PC-9 (cell line): ENCODE results near the gene TENM4. TPM values are rescaled to one million over a fixed set of nuclear protein-coding genes. Genes with fewer than 3 reads are reported as not detected.

Experiments used
- BruUV-seq: library from RNA; stranded (reverse); fragments of 400-500 nt; replicated peaks from 2 replicates; lab custom pipeline; 2021; lab: Mats Ljungman, UMichigan
- CTCF ChIA-PET: fragments of 300-600 bp; sonication (Branson Sonifier 250); formaldehyde crosslinking; loops from one replicate; lab custom pipeline; 2022; ENCODE audit warnings: antibody characterized with exemption; lab: Charles Lee
- POLR2A ChIA-PET: fragments of 300-600 bp; sonication (Branson Sonifier 250); formaldehyde crosslinking; loops from one replicate; lab custom pipeline; 2022; ENCODE audit warnings: antibody characterized with exemption; ENCODE audit not compliant: unreplicated experiment; lab: Charles Lee
- DNase-seq, 2 experiments: peaks; one replicate each; pipeline versions ENCODE4 v3.0.0 to v3.0.0-alpha.2; 2015 to 2022; ENCODE audit warnings: mixed read lengths in 1 of 2
- H2AFZ ChIP-seq: fragments of 200-600 bp; sonication (generic); 2 replicates; pipeline ENCODE4 v1.8.1; 2017; ENCODE audit warnings: antibody characterized with exemption
- H3F3A ChIP-seq: fragments of 200-600 bp; sonication (generic); 2 replicates; pipeline ENCODE4 v1.8.1; 2017; ENCODE audit warnings: antibody characterized with exemption, mild to moderate bottlenecking, low read depth; ENCODE audit not compliant: insufficient read depth
- H3K27ac ChIP-seq: fragments of 200-600 bp; sonication (generic); 2 replicates; pipeline ENCODE4 v1.6.1; 2016; ENCODE audit warnings: mixed run types
- H3K27me3 ChIP-seq: fragments of 200-600 bp; sonication (generic); 2 replicates; pipeline ENCODE4 v1.6.1; 2016; ENCODE audit warnings: low read depth, mixed run types; ENCODE audit not compliant: insufficient read depth
- H3K36me3 ChIP-seq: fragments of 200-600 bp; sonication (generic); 2 replicates; pipeline ENCODE4 v1.6.1; 2016; ENCODE audit warnings: low read depth, mixed run types
- H3K4me1 ChIP-seq: fragments of 200-600 bp; sonication (generic); replicated peaks from 2 replicates; pipeline ENCODE4 v1.6.1; 2016; ENCODE audit warnings: mixed run types; ENCODE audit not compliant: insufficient read depth
- H3K4me2 ChIP-seq: fragments of 200-600 bp; sonication (generic); 2 replicates; pipeline ENCODE4 v1.6.1; 2017; ENCODE audit warnings: mixed run types
- H3K4me3 ChIP-seq: fragments of 200-600 bp; sonication (generic); 2 replicates; pipeline ENCODE4 v1.6.1; 2016; ENCODE audit warnings: mixed run types
- H3K79me2 ChIP-seq: fragments of 200-600 bp; sonication (generic); 2 replicates; pipeline ENCODE4 v1.6.1; 2017; ENCODE audit warnings: low read depth, mixed run types
- H3K9me2 ChIP-seq: fragments of 200-600 bp; sonication (generic); 2 replicates; pipeline ENCODE4 v1.8.1; 2017; ENCODE audit warnings: mild to moderate bottlenecking; ENCODE audit not compliant: insufficient read depth
- H3K9me3 ChIP-seq: fragments of 200-600 bp; sonication (generic); 2 replicates; pipeline ENCODE4 v1.8.1; 2016; ENCODE audit warnings: low read depth; ENCODE audit not compliant: insufficient read depth
- H4K20me1 ChIP-seq: fragments of 200-600 bp; sonication (generic); 2 replicates; pipeline ENCODE4 v1.8.1; 2017; ENCODE audit not compliant: insufficient read depth
- EZH2 ChIP-seq: fragments of 200-600 bp; sonication (generic); IDR thresholded peaks from 2 replicates; pipeline ENCODE4 v1.8.0; 2017; ENCODE audit warnings: antibody characterized with exemption, low read depth
- intact Hi-C: fragments of 100-400 bp; cut with micrococcal nuclease; formaldehyde crosslinking; loops from one replicate; pipeline ENCODE4 v1.10.0; 2022; ENCODE audit not compliant: unreplicated experiment
- total RNA-seq: library from RNA; stranded (reverse); gene quantifications from 2 replicates; pipeline ENCODE4 v1.2.3, GENCODE V29; 2021
- TF ChIP-seq, protein P1 (sequence below): fragments of 200-600 bp; sonication (generic); conservative IDR thresholded peaks from 2 replicates; pipeline ENCODE4 v1.6.1; 2017; ENCODE audit warnings: mixed run types, antibody characterized with exemption, mild to moderate bottlenecking, moderate library complexity

Gene TENM4
- total RNA-seq, 1 experiment from 2014 or later = not detected

DNA sequence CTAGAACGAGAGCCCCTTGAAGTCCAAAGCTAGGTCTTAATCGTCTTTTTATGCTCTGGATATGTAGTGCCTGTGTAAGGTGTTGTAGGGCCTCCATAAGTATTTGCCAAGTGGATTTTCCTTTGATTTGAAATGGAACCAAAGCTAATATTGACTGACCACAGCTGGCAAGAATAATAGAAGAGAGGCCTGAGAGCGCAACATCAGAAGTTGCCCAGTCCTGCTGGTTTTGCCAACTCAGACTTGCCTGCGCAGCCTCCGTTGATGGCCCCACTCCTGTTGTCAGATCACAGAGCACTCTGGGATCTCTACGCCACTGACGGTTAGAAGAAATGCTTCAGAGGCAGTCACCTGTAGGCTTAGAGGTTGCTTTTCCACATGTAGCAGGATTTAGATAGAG, 251.2 kb downstream of the TENM4 start:
- H3K4me1 ChIP-seq = no peaks in the 10 kb centered on the region
- H3K9me3 ChIP-seq = no peaks in the 10 kb centered on the region
- H3K36me3 ChIP-seq = no peaks in the 10 kb centered on the region
- POLR2A ChIA-PET = no interaction called here
- no peak overlapping the region for H3K27ac ChIP-seq
- no peak overlapping the region for H3K4me3 ChIP-seq
- no peak overlapping the region for H2AFZ ChIP-seq
- H3F3A ChIP-seq = no peaks in the 10 kb centered on the region
- no peak for TF ChIP-seq EZH2
- TF ChIP-seq, protein P1, sequence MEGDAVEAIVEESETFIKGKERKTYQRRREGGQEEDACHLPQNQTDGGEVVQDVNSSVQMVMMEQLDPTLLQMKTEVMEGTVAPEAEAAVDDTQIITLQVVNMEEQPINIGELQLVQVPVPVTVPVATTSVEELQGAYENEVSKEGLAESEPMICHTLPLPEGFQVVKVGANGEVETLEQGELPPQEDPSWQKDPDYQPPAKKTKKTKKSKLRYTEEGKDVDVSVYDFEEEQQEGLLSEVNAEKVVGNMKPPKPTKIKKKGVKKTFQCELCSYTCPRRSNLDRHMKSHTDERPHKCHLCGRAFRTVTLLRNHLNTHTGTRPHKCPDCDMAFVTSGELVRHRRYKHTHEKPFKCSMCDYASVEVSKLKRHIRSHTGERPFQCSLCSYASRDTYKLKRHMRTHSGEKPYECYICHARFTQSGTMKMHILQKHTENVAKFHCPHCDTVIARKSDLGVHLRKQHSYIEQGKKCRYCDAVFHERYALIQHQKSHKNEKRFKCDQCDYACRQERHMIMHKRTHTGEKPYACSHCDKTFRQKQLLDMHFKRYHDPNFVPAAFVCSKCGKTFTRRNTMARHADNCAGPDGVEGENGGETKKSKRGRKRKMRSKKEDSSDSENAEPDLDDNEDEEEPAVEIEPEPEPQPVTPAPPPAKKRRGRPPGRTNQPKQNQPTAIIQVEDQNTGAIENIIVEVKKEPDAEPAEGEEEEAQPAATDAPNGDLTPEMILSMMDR = no peak
- H3K4me2 ChIP-seq = no peak overlapping the region
- no peaks in the 10 kb centered on the region for H4K20me1 ChIP-seq
- DNase-seq = no peak
- no peaks in the 10 kb centered on the region for H3K9me2 ChIP-seq
- intact Hi-C loops = no loop called here
- H3K27me3 ChIP-seq = peaks cover 34% of the 10 kb centered on the region
- BruUV-seq = no TSS peak
- H3K79me2 ChIP-seq = no peaks in the 10 kb centered on the region
- CTCF ChIA-PET = no interaction called here

- H3K9me3 ChIP-seq = no peaks in the 10 kb centered on the region
- no peak overlapping the region for H3K4me2 ChIP-seq
- ChIA-PET CTCF (no interaction called here), POLR2A (no interaction called here)
- H3K27me3 ChIP-seq = peaks cover 31% of the 10 kb centered on the region
- intact Hi-C loops = no loop called here
- no peaks in the 10 kb centered on the region for H4K20me1 ChIP-seq
- no peaks in the 10 kb centered on the region for H3F3A ChIP-seq
- DNase-seq = no peak
- H3K4me3 ChIP-seq = no peak overlapping the region
- no peaks in the 10 kb centered on the region for H3K4me1 ChIP-seq
- H3K27ac ChIP-seq = no peak overlapping the region
- H2AFZ ChIP-seq = no peak overlapping the region
- no peaks in the 10 kb centered on the region for H3K79me2 ChIP-seq
- BruUV-seq = no TSS peak
- no peaks in the 10 kb centered on the region for H3K36me3 ChIP-seq
- H3K9me2 ChIP-seq = no peaks in the 10 kb centered on the region
- TF ChIP-seq, protein P1 = no peak
- TF ChIP-seq EZH2 = no peak
Observed at GRCh38 chr11:79189055-79189454, 251.8 kb downstream of the TENM4 start.

DNA sequence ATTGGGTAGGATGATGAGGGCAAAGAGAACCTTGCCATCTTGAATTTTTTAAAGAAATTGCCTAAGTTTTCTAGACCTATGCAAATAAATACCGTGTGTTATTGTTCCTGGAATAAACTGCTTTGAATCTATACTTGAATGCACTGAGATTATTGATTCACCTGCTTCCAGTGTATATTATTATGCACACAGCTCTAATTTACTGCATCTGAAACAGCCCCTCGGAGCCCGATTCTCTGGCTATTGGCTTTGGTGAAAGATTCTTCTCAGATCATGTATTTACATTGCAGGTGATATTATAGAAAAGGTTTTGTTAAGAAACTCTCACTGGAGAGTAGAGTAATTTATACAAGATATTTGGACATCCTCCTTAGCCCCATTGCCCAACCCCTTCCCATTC, 254.2 kb downstream of the TENM4 start:
- no peak for DNase-seq
- H3K4me1 ChIP-seq = no peaks in the 10 kb centered on the region
- H3F3A ChIP-seq = no peaks in the 10 kb centered on the region
- H3K4me2 ChIP-seq = no peak overlapping the region
- ChIA-PET POLR2A (no interaction called here), CTCF (no interaction called here)
- no peaks in the 10 kb centered on the region for H3K9me3 ChIP-seq
- no peaks in the 10 kb centered on the region for H3K36me3 ChIP-seq
- no peaks in the 10 kb centered on the region for H3K79me2 ChIP-seq
- no peaks in the 10 kb centered on the region for H3K9me2 ChIP-seq
- TF ChIP-seq, protein P1 = no peak
- TF ChIP-seq EZH2 = no peak
- intact Hi-C loops = no loop called here
- no peak overlapping the region for H2AFZ ChIP-seq
- no peak overlapping the region for H3K4me3 ChIP-seq
- H3K27me3 ChIP-seq = peaks cover 20% of the 10 kb centered on the region
- no peaks in the 10 kb centered on the region for H4K20me1 ChIP-seq
- H3K27ac ChIP-seq = no peak overlapping the region
- BruUV-seq = no TSS peak
